ENCODE measurements around the gene RBM23. TPM values are rescaled to one million over a fixed set of nuclear protein-coding genes. Genes with fewer than 3 reads are reported as not detected.
"Not testable (repeated sequence)": the region's sequence is repeated elsewhere in the genome, so short reads cannot be mapped to it uniquely, and the experiment has no call there.

The RBM23 gene
- total RNA-seq, 1 experiment from 2014 or later = 42.4 TPM

- H3K4me3 Mint-ChIP-seq = no peak overlapping the region
- TF ChIP-seq ZNF121 (CRISPR knock-in tag; IDR thresholded peaks at IDR 0.05) (no peak), ZSCAN18 (CRISPR knock-in tag; IDR thresholded peaks at IDR 0.05) (no peak), ZNF396 (CRISPR knock-in tag; IDR thresholded peaks at IDR 0.05; ENCODE audit: borderline replicate concordance) (peak; percentile 55; the same call in 1 of the 2 replicates)
- no peaks in the 10 kb centered on the region for H3K27me3 Mint-ChIP-seq (ENCODE audit: low read depth)
- no peak overlapping the region for H3K27ac Mint-ChIP-seq
- CTCF ChIA-PET = interaction anchor here (1.1 to 2.0 kb wide), 3 partner anchors 16 to 32 kb away, joined by 5 read pairs; partner anchors contain the start of gene PRMT5
- H3K9me3 Mint-ChIP-seq = peaks cover 4% of the 10 kb centered on the region; the same call in 1 of the 2 replicates
- DNase-seq (ENCODE audit: low spot score) (no peak), ATAC-seq (no peak)
- no peaks in the 10 kb centered on the region for H3K36me3 Mint-ChIP-seq
- peaks cover 5% of the 10 kb centered on the region; the same call in 1 of the 2 replicates for H3K4me1 Mint-ChIP-seq
- POLR2A ChIA-PET = no interaction called here
Measured at GRCh38 chr14:22962061-22962676, 43.2 kb upstream of the RBM23 start.

GRCh38 chr14:22955702-22956569, 37.0 kb upstream of the RBM23 start:
- no peak for ATAC-seq
- ChIA-PET POLR2A (interaction anchor here (0.6 to 2.5 kb wide), 16 partner anchors 11 to 358 kb away, joined by 3 to 19 read pairs (median 6); partner anchors contain the start of genes ABHD4, AJUBA and REM2), CTCF (interaction anchor here (0.6 to 3.7 kb wide), 20 partner anchors 12 to 572 kb away, joined by 3 to 28 read pairs (median 6); partner anchors contain the start of genes AJUBA and PRMT5)
- no peaks in the 10 kb centered on the region for H3K27me3 Mint-ChIP-seq (ENCODE audit: low read depth)
- DNase-seq (ENCODE audit: low spot score) = no peak
- peak overlapping the region; percentile 94 for H3K27ac Mint-ChIP-seq
- H3K4me1 Mint-ChIP-seq = peaks cover 20% of the 10 kb centered on the region
- peak overlapping the region; percentile 91 for H3K4me3 Mint-ChIP-seq
- TF ChIP-seq ZMAT4 (CRISPR knock-in tag; IDR thresholded peaks at IDR 0.05) = no peak
- peaks cover 26% of the 10 kb centered on the region for H3K36me3 Mint-ChIP-seq
- H3K9me3 Mint-ChIP-seq = no peaks in the 10 kb centered on the region

- no peak for DNase-seq (ENCODE audit: low spot score)
- ChIA-PET CTCF (interaction anchor here (1.0 to 1.7 kb wide), 3 partner anchors 12 to 34 kb away, joined by 3 to 6 read pairs (median 3); no protein-coding TSS in a partner anchor), POLR2A (no interaction called here)
- Mint-ChIP-seq H3K4me3 (no peak overlapping the region), H3K4me1 (peaks cover 16% of the 10 kb centered on the region), H3K9me3 (no peaks in the 10 kb centered on the region), H3K27me3 (ENCODE audit: low read depth) (no peaks in the 10 kb centered on the region), H3K27ac (no peak overlapping the region), H3K36me3 (peaks cover 38% of the 10 kb centered on the region)
- no peak for ATAC-seq
- no peak for TF ChIP-seq TEAD4 (CRISPR knock-in tag; IDR thresholded peaks at IDR 0.05)
- TF ChIP-seq FOXJ3 (CRISPR knock-in tag; IDR thresholded peaks at IDR 0.05; ENCODE audit: borderline replicate concordance) = no peak
- no peak for TF ChIP-seq NR1H2 (CRISPR knock-in tag; IDR thresholded peaks at IDR 0.05)
- TF ChIP-seq ZNF512 (CRISPR knock-in tag; IDR thresholded peaks at IDR 0.05; ENCODE audit: borderline replicate concordance) = no peak
- TF ChIP-seq ZNF121 (CRISPR knock-in tag; IDR thresholded peaks at IDR 0.05) = no peak
Measured at GRCh38 chr14:22952418-22952817, 33.5 kb upstream of the RBM23 start.

GRCh38 chr14:22951795-22952194, 32.8 kb upstream of the RBM23 start:
- H3K27me3 Mint-ChIP-seq (ENCODE audit: low read depth); H3K4me3 Mint-ChIP-seq; H3K9me3 Mint-ChIP-seq; POLR2A ChIA-PET; ATAC-seq; DNase-seq (ENCODE audit: low spot score): not testable (repeated sequence)
- Mint-ChIP-seq H3K36me3 (peaks cover 44% of the 10 kb centered on the region), H3K27ac (peak overlapping the region; percentile 11; the same call in 1 of the 2 replicates), H3K4me1 (peaks cover 15% of the 10 kb centered on the region)
- CTCF ChIA-PET = interaction anchor here (1.0 to 1.7 kb wide), 4 partner anchors 11 to 35 kb away, joined by 3 to 6 read pairs (median 3); no protein-coding TSS in a partner anchor

- Mint-ChIP-seq H3K27ac (no peak overlapping the region), H3K36me3 (peaks cover 25% of the 10 kb centered on the region), H3K4me3 (no peak overlapping the region), H3K27me3 (ENCODE audit: low read depth) (no peaks in the 10 kb centered on the region), H3K9me3 (no peaks in the 10 kb centered on the region), H3K4me1 (0 out of 2 replicates have a peak, but pooled peaks cover 2% of the 10 kb centered on the region)
- ChIA-PET POLR2A (interaction anchor here (0.6 to 0.7 kb wide), 3 partner anchors 82 to 217 kb away, joined by 3 to 7 read pairs (median 3); no protein-coding TSS in a partner anchor), CTCF (interaction anchor here (2.5 kb wide), 1 partner anchor 131 kb away, joined by 6 read pairs; no protein-coding TSS in a partner anchor)
- no peak for ATAC-seq
- TF ChIP-seq CREB1 (CRISPR knock-in tag; IDR thresholded peaks at IDR 0.05) (no peak), RORB (CRISPR knock-in tag; IDR thresholded peaks at IDR 0.05) (no peak), CBFB (CRISPR knock-in tag; IDR thresholded peaks at IDR 0.05; ENCODE audit: low read depth) (no peak), ATF2 (CRISPR knock-in tag; IDR thresholded peaks at IDR 0.05; ENCODE audit: borderline replicate concordance, low read depth) (no peak), ZSCAN18 (CRISPR knock-in tag; IDR thresholded peaks at IDR 0.05) (no peak), ZNF121 (CRISPR knock-in tag; IDR thresholded peaks at IDR 0.05) (peak; percentile 68; the same call in 1 of the 2 replicates)
- no peak for DNase-seq (ENCODE audit: low spot score)
Measured at GRCh38 chr14:22945642-22946041, 26.7 kb upstream of the RBM23 start.

All from WTC11 (cell line).